ENCODE data around the gene IL17RA. TPM values are rescaled to one million over a fixed set of nuclear protein-coding genes. Genes with fewer than 3 reads are reported as not detected.

Gene IL17RA
- total RNA-seq, 4 donors from 2014 or later = 18.4 to 51.3 (median 32.9) TPM

DNA sequence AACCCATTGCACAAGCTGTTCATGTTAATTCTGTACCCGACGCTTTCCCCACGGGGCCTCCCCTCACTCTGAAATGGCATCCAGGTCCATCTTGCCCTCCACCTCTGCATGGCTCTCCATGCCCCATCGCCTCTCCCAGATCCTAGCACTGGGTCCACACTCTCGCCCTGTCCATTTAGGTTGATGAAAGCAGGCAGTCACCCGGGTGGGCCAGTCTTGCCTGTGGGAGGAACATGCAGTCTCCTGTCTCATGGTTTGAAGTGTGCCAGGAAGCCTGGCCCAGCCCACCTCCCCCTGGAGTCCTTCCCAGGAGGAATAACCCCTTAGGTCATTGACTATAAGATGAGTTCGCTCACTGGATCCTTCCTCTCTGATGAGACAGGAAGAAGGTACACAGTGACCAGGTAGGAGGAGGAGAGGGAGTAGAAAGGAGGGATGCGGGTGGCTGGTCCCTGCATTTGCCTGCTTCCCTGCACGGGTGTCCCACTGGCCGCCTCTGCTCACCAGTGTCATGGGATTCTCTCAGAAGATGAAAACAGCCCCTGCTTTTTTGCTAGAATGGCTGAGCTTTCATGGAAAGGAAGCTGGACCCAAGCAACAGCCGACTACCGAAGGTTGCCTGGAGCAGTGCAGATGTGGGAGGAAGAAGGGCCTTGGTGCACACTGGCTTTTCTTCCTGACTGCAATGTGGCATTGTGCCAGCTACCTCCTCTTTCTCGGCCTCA, 29.5 kb downstream of the IL17RA start:
- no peak for DNase-seq
- intact Hi-C loops (cut with DNase I; ENCODE audit: low total_unique reads) = no loop called here
- 70 to 90% methylated on average over 2 to 13 of the region's 13 CpGs for WGBS, 2 donors (ENCODE audit: low coverage in 1 of 2)

DNA sequence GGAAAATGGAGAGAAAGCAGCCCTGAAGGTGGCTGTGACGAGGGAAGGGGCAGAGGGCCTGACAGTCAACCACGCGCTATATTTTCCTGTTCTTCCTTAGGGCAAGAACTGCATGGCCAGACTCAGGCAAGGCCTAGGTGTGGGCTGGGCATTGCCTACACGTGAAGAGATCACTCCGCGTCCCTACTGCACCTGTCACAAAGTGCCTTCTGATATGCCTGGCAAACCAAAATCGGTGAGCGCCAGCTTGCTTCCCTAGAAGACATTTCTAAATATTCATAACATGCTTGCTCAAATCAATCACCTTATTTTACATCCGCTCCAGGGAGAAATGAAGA, 30.1 kb downstream of the IL17RA start:
- Histone ChIP-seq H3K27ac (no peak overlapping the region), H3K9me3 (no peaks in the 10 kb centered on the region), H3K27me3 (peaks cover 19% of the 10 kb centered on the region), H3K4me3 (no peak overlapping the region), H3K4me1 (peaks cover 0 to 11% (median 0%) of the 10 kb centered on the region in 4 donors), H3K36me3 (no peaks in the 10 kb centered on the region)
- 91 to 100% methylated on average over 5 to 9 of the region's 9 CpGs for WGBS, 2 donors (ENCODE audit: low coverage in 1 of 2)
- in situ Hi-C loops (cut with MboI; ENCODE audit: low pct_ligation_motif_present in 1 of 4, low pct_unique_long_range_greater_than_20kb in 1 of 4, low sequenced_read_pairs in 3 of 4) (no loop called here), intact Hi-C loops (cut with DNase I; ENCODE audit: low total_unique reads) (no loop called here)
- DNase-seq = no peak
- TF ChIP-seq POLR2A (IDR thresholded peaks at IDR 0.05) (no peak), EP300 (IDR thresholded peaks at IDR 0.05; ENCODE audit: low read depth) (no peak), POLR2AphosphoS5 (IDR thresholded peaks at IDR 0.05) (no peak)
- TF ChIP-seq, protein P1, sequence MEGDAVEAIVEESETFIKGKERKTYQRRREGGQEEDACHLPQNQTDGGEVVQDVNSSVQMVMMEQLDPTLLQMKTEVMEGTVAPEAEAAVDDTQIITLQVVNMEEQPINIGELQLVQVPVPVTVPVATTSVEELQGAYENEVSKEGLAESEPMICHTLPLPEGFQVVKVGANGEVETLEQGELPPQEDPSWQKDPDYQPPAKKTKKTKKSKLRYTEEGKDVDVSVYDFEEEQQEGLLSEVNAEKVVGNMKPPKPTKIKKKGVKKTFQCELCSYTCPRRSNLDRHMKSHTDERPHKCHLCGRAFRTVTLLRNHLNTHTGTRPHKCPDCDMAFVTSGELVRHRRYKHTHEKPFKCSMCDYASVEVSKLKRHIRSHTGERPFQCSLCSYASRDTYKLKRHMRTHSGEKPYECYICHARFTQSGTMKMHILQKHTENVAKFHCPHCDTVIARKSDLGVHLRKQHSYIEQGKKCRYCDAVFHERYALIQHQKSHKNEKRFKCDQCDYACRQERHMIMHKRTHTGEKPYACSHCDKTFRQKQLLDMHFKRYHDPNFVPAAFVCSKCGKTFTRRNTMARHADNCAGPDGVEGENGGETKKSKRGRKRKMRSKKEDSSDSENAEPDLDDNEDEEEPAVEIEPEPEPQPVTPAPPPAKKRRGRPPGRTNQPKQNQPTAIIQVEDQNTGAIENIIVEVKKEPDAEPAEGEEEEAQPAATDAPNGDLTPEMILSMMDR (IDR thresholded peaks at IDR 0.05) = no peak

More for the DNA sequence above, 29.5 kb downstream of the IL17RA start:
- Histone ChIP-seq H3K4me3 (no peak overlapping the region), H3K27ac (no peak overlapping the region), H3K4me1 (peaks cover 0 to 11% (median 0%) of the 10 kb centered on the region in 4 donors), H3K9me3 (no peaks in the 10 kb centered on the region), H3K36me3 (peaks cover 0 to 3% (median 1%) of the 10 kb centered on the region in 4 donors), H3K27me3 (peaks cover 13% of the 10 kb centered on the region)
- in situ Hi-C loops (cut with MboI; ENCODE audit: low pct_ligation_motif_present in 1 of 4, low pct_unique_long_range_greater_than_20kb in 1 of 4, low sequenced_read_pairs in 3 of 4) = no loop called here
- TF ChIP-seq POLR2A (IDR thresholded peaks at IDR 0.05) = no peak

- TF ChIP-seq, protein P1 (IDR thresholded peaks at IDR 0.05) = no peak
- TF ChIP-seq EP300 (IDR thresholded peaks at IDR 0.05; ENCODE audit: low read depth) = no peak
- TF ChIP-seq POLR2AphosphoS5 (IDR thresholded peaks at IDR 0.05) = no peak
- TF ChIP-seq POLR2A (IDR thresholded peaks at IDR 0.05) = no peak
- Histone ChIP-seq H3K36me3 (no peaks in the 10 kb centered on the region), H3K9me3 (no peaks in the 10 kb centered on the region), H3K4me3 (no peak overlapping the region), H3K4me1 (peaks cover 0 to 11% (median 0%) of the 10 kb centered on the region in 4 donors), H3K27ac (no peak overlapping the region), H3K27me3 (peaks cover 20% of the 10 kb centered on the region)
- in situ Hi-C loops (cut with MboI; ENCODE audit: low pct_ligation_motif_present in 1 of 4, low pct_unique_long_range_greater_than_20kb in 1 of 4, low sequenced_read_pairs in 3 of 4) = no loop called here
- intact Hi-C loops (cut with DNase I; ENCODE audit: low total_unique reads) = no loop called here
- no peak for DNase-seq
- 34 to 78% methylated on average over 2 to 4 of the region's 4 CpGs for WGBS, 2 donors (ENCODE audit: low coverage in 1 of 2)
Observed at GRCh38 chr22:17115236-17115635, 30.4 kb downstream of the IL17RA start.

GRCh38 chr22:17115945-17116565, 31.3 kb downstream of the IL17RA start:
- intact Hi-C loops (cut with DNase I; ENCODE audit: low total_unique reads) = no loop called here
- H3K27ac ChIP-seq = no peak overlapping the region
- TF ChIP-seq, protein P1 (IDR thresholded peaks at IDR 0.05) = no peak
- TF ChIP-seq POLR2AphosphoS5 (IDR thresholded peaks at IDR 0.05) (no peak), POLR2A (IDR thresholded peaks at IDR 0.05) (no peak), EP300 (IDR thresholded peaks at IDR 0.05; ENCODE audit: low read depth) (no peak)

More at GRCh38 chr22:17115945-17116565, 31.3 kb downstream of the IL17RA start:
- no peaks in the 10 kb centered on the region for H3K36me3 ChIP-seq
- H3K4me3 ChIP-seq = no peak overlapping the region
- H3K4me1 ChIP-seq = peaks cover 0 to 16% (median 4%) of the 10 kb centered on the region in 4 donors
- 28 to 58% methylated on average over 5 of the region's 5 CpGs for WGBS, 2 donors (ENCODE audit: low coverage in 1 of 2)
- in situ Hi-C loops (cut with MboI; ENCODE audit: low pct_ligation_motif_present in 1 of 4, low pct_unique_long_range_greater_than_20kb in 1 of 4, low sequenced_read_pairs in 3 of 4) = no loop called here
- H3K9me3 ChIP-seq = no peaks in the 10 kb centered on the region
- H3K27me3 ChIP-seq = peaks cover 26% of the 10 kb centered on the region
- DNase-seq = no peak
